NCI-H1417 (cell line): ENCODE results near the gene FCHO2.
"Not testable (repeated sequence)": the region's sequence is repeated elsewhere in the genome, so short reads cannot be mapped to it uniquely, and the experiment has no call there.

Experiments used
- DNase-seq, 3 experiments: peaks; one replicate each; lab custom pipeline; 2025; lab: John Stamatoyannopoulos, UW

The FCHO2 gene

GRCh38 chr5:72955768-72956323 is at the start of gene FCHO2:
FCHO2 (plus strand) TSS chr5:72956041; CDS start chr5:72956097, 56 bp downstream.
- DNase-seq, result peak; percentile 92 to 98 (median 95)

- no peak for DNase-seq
These were observed 49.0 kb upstream of the FCHO2 start for GRCh38 chr5:72906806-72907205.

- DNase-seq, result no peak
These were observed 47.2 kb upstream of the FCHO2 start for GRCh38 chr5:72908664-72909063.

- DNase-seq, result peak in 1 of 3 experiments; percentile 7
These were observed 38.5 kb upstream of the FCHO2 start for GRCh38 chr5:72917371-72917776.

GRCh38 chr5:72920690-72921502 is 34.9 kb upstream of the FCHO2 start:
- DNase-seq, result peak in 2 of 3 experiments; percentile 7 to 49

- peak in 1 of 3 experiments; percentile 48 for DNase-seq
These were observed 34.0 kb upstream of the FCHO2 start for GRCh38 chr5:72921886-72922285.

- DNase-seq, result no peak
These were observed 33.4 kb upstream of the FCHO2 start for GRCh38 chr5:72922422-72922821.

GRCh38 chr5:72925336-72926010 is 30.4 kb upstream of the FCHO2 start:
- no peak for DNase-seq

- DNase-seq, result not testable (repeated sequence)
These were observed 23.2 kb upstream of the FCHO2 start for GRCh38 chr5:72932686-72933085.

- DNase-seq, result not testable (repeated sequence)
These were observed 20.7 kb upstream of the FCHO2 start for GRCh38 chr5:72934953-72935725.

GRCh38 chr5:72936893-72937292 is 18.9 kb upstream of the FCHO2 start:
- no peak for DNase-seq

- no peak for DNase-seq
These were observed 18.3 kb upstream of the FCHO2 start for GRCh38 chr5:72937517-72938061.

- no peak for DNase-seq
These were observed 17.6 kb upstream of the FCHO2 start for GRCh38 chr5:72938206-72938605.

GRCh38 chr5:72940082-72940481 is 15.8 kb upstream of the FCHO2 start:
- DNase-seq, result no peak

GRCh38 chr5:72943307-72943706 is 12.5 kb upstream of the FCHO2 start:
- DNase-seq, result no peak

- no peak for DNase-seq
These were observed 8.3 kb upstream of the FCHO2 start for GRCh38 chr5:72947498-72947897.

GRCh38 chr5:72949481-72949880 is 6.4 kb upstream of the FCHO2 start:
- DNase-seq, result no peak

- peak in 1 of 3 experiments; percentile 17 for DNase-seq
These were observed 4.0 kb upstream of the FCHO2 start for GRCh38 chr5:72951671-72952468.

- DNase-seq, result no peak
These were observed 1.5 kb upstream of the FCHO2 start for GRCh38 chr5:72954389-72954788.

GRCh38 chr5:72955143-72955767 is 586 bp upstream of the FCHO2 start:
- no peak for DNase-seq
